Measurements from ENCODE around the gene VNN1.

GRCh38 chr6:132725471-132725870 is 11.6 kb upstream of the VNN1 start:
- no peak for TF ChIP-seq CTCF (IDR thresholded peaks at IDR 0.05)
- TF ChIP-seq POLR2A (IDR thresholded peaks at IDR 0.05) = no peak

Measured in testis (tissue), 2 donors.